GM18861 (cell line): Measurements from ENCODE around the gene TOLLIP.

ENCODE experiments used
- ATAC-seq: cut with Tn5 transposase; IDR thresholded peaks from one replicate; pipeline ENCODE4 v1.9.1; 2021; ENCODE audit not compliant: unreplicated experiment

Gene TOLLIP

GRCh38 chr11:1233351-1234053 is 75.9 kb downstream of the TOLLIP start:
- ATAC-seq: no peak

GRCh38 chr11:1232883-1233321 is 76.5 kb downstream of the TOLLIP start:
- ATAC-seq: no peak

- ATAC-seq: no peak
These were observed 77.2 kb downstream of the TOLLIP start for GRCh38 chr11:1232021-1232882.

- no peak for ATAC-seq
These were observed 77.9 kb downstream of the TOLLIP start for GRCh38 chr11:1231396-1232020.

GRCh38 chr11:1230456-1231395 is 78.7 kb downstream of the TOLLIP start:
- no peak for ATAC-seq

GRCh38 chr11:1230121-1230455 is 79.3 kb downstream of the TOLLIP start:
- ATAC-seq: no peak

GRCh38 chr11:1229471-1230120 is 79.8 kb downstream of the TOLLIP start:
- no peak for ATAC-seq

GRCh38 chr11:1228921-1229451 is 80.4 kb downstream of the TOLLIP start:
- ATAC-seq: no peak

- no peak for ATAC-seq
These were observed 81.2 kb downstream of the TOLLIP start for GRCh38 chr11:1228101-1228821.

GRCh38 chr11:1227551-1228100 is 81.8 kb downstream of the TOLLIP start:
- no peak for ATAC-seq

GRCh38 chr11:1226986-1227550 is 82.4 kb downstream of the TOLLIP start:
- no peak for ATAC-seq

- ATAC-seq: no peak
These were observed 83.0 kb downstream of the TOLLIP start for GRCh38 chr11:1226226-1226985.

GRCh38 chr11:1225386-1226225 is 83.8 kb downstream of the TOLLIP start:
- no peak for ATAC-seq

- ATAC-seq: no peak
These were observed 84.7 kb downstream of the TOLLIP start for GRCh38 chr11:1224491-1225385.
